Subcutaneous adipose tissue (tissue), 4 donors: ENCODE data around the gene CX3CR1. TPM values are rescaled to one million over a fixed set of nuclear protein-coding genes. Genes with fewer than 3 reads are reported as not detected.

Experiments used
- CTCF ChIP-seq: fragments of 450-650 bp; IDR thresholded peaks from one replicate; pipeline ENCODE4 v1.5.1; 2016; ENCODE audit warnings: low read depth, mild to moderate bottlenecking, control low read depth, antibody characterized with exemption, moderate library complexity
- total RNA-seq, 4 donors: library from RNA; depleted of rRNA; stranded (reverse); fragments of >200 nt; gene quantifications; one replicate each; pipeline ENCODE4 v1.1.0, GENCODE V29; 2016

CX3CR1 gene
- total RNA-seq, 4 donors from 2014 or later: 0.16 to 0.57 (median 0.20) TPM

- no peak for TF ChIP-seq CTCF
These were observed 735 bp upstream of the CX3CR1 start for GRCh38 chr3:39280571-39280970.

- no peak for TF ChIP-seq CTCF
These were observed 1.3 kb downstream of the CX3CR1 start for GRCh38 chr3:39278616-39278935.

GRCh38 chr3:39277893-39278615 lies 1.8 kb downstream of the CX3CR1 start:
- TF ChIP-seq CTCF: no peak

- TF ChIP-seq CTCF: no peak
These were observed 3.1 kb downstream of the CX3CR1 start for GRCh38 chr3:39276746-39277145.

- no peak for TF ChIP-seq CTCF
These were observed 3.8 kb downstream of the CX3CR1 start for GRCh38 chr3:39275963-39276593.

GRCh38 chr3:39275052-39275451 lies 4.8 kb downstream of the CX3CR1 start:
- TF ChIP-seq CTCF: no peak

- no peak for TF ChIP-seq CTCF
These were observed 6.7 kb downstream of the CX3CR1 start for GRCh38 chr3:39273119-39273518.
